Measurements from ENCODE around the gene TNFRSF21. TPM values are rescaled to one million over a fixed set of nuclear protein-coding genes. Genes with fewer than 3 reads are reported as not detected.

The TNFRSF21 gene
- total and polyA plus RNA-seq, 2 donors: 10.7 to 30.2 TPM

DNA sequence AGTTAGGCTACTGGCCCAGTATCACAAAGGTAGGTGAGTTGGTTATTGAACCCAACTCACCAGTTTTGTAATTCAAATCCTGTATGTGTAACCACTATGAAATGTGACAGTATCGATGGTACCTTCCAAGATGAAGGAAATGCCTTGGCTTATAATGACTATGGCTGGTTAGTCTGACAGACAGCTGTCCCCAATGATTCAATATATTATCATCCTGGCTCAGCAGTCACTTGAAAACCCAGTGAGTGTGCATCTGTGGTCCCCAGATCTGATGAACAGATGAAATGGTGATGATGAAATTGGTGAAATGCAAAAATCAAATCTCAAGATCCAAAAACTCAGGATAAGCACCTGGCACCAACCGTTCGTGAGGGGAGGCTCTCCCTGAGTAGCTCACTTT, 54.8 kb downstream of the TNFRSF21 start:
- WGBS: 94% methylated on average over 3 of the region's 3 CpGs

DNA sequence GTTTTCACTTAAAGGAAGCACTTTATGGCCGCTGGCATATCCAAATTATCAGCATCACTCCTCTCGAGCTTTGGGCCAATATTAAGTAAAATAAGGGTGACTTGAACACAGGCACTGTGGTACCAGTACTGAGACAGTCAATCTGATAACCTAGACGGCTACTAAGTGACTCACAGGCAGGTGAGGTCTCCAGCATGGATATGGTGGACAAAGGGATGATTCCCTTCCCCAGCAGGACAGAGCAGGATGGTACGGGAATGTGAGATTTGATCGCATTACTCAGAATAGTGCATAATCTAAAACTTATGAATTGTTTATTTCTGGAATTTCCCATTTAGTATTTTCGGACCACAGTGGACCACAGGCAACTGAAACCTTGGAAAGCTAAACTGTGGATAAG, 55.7 kb downstream of the TNFRSF21 start:
- Histone ChIP-seq H3K4me1 (ENCODE audit: control insufficient read depth in 2 of 2, insufficient read depth in 2 of 2, low read length in 2 of 2) (peaks cover 25 to 43% of the 10 kb centered on the region in 2 donors), H3K27me3 (ENCODE audit: control insufficient read depth in 2 of 2, insufficient read depth in 1 of 2, low read length in 1 of 2) (no peaks in the 10 kb centered on the region), H3K4me3 (ENCODE audit: low read length in 2 of 2) (no peak overlapping the region), H3K9me3 (ENCODE audit: control insufficient read depth in 2 of 2, insufficient read depth in 1 of 2, low read length in 1 of 2) (no peaks in the 10 kb centered on the region), H3K36me3 (ENCODE audit: control insufficient read depth in 2 of 2, insufficient read depth in 2 of 2, low read length in 1 of 2) (peaks cover 0 to 3% of the 10 kb centered on the region in 2 donors), H3K27ac (ENCODE audit: low read depth in 1 of 2, low read length in 1 of 2) (no peak overlapping the region)
- DNase-seq (ENCODE audit: low read depth in 6 of 9, low spot score in 9 of 9): no peak
- 99% methylated on average over 6 of the region's 6 CpGs for WGBS

More for the DNA sequence above, 54.8 kb downstream of the TNFRSF21 start:
- no peaks in the 10 kb centered on the region for H3K27me3 ChIP-seq (ENCODE audit: control insufficient read depth in 2 of 2, insufficient read depth in 1 of 2, low read length in 1 of 2)
- H3K4me1 ChIP-seq (ENCODE audit: control insufficient read depth in 2 of 2, insufficient read depth in 2 of 2, low read length in 2 of 2): peaks cover 27 to 41% of the 10 kb centered on the region in 2 donors
- no peak for DNase-seq (ENCODE audit: low read depth in 6 of 9, low spot score in 9 of 9)
- no peak overlapping the region for H3K4me3 ChIP-seq (ENCODE audit: low read length in 2 of 2)
- peaks cover 0 to 3% of the 10 kb centered on the region in 2 donors for H3K36me3 ChIP-seq (ENCODE audit: control insufficient read depth in 2 of 2, insufficient read depth in 2 of 2, low read length in 1 of 2)
- H3K27ac ChIP-seq (ENCODE audit: low read depth in 1 of 2, low read length in 1 of 2): peak overlapping the region in 1 of 2 donors; percentile 37
- no peaks in the 10 kb centered on the region for H3K9me3 ChIP-seq (ENCODE audit: control insufficient read depth in 2 of 2, insufficient read depth in 1 of 2, low read length in 1 of 2)

DNA sequence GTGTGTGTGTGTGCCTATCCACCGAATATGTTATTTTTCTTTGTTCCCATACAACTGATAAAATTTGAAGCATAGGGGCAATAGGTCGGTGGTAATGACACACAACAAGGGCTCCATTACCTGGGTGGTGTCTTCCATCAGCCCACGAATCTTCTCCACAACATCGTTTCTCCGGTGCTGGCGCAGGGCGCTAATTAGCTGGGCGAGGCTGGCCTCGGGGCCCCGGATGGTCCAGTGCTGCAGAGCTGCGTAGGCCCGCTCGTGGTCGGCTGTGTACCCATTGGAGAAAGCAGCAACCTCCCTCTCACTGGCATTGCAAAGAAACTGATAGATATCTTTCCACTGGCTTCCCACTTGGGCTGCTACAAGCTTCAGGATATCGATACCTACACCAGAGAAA, 56.6 kb downstream of the TNFRSF21 start:
- DNase-seq (ENCODE audit: low read depth in 6 of 9, low spot score in 9 of 9): no peak
- peak overlapping the region; percentile 77 to 93 for H3K27ac ChIP-seq (ENCODE audit: low read depth in 1 of 2, low read length in 1 of 2)
- no peaks in the 10 kb centered on the region for H3K27me3 ChIP-seq (ENCODE audit: control insufficient read depth in 2 of 2, insufficient read depth in 1 of 2, low read length in 1 of 2)
- peak overlapping the region in 1 of 2 donors; percentile 6 for H3K4me3 ChIP-seq (ENCODE audit: low read length in 2 of 2)
- H3K9me3 ChIP-seq (ENCODE audit: control insufficient read depth in 2 of 2, insufficient read depth in 1 of 2, low read length in 1 of 2): no peaks in the 10 kb centered on the region
- peaks cover 0 to 3% of the 10 kb centered on the region in 2 donors for H3K36me3 ChIP-seq (ENCODE audit: control insufficient read depth in 2 of 2, insufficient read depth in 2 of 2, low read length in 1 of 2)
- H3K4me1 ChIP-seq (ENCODE audit: control insufficient read depth in 2 of 2, insufficient read depth in 2 of 2, low read length in 2 of 2): peaks cover 29 to 48% of the 10 kb centered on the region in 2 donors
- 90% methylated on average over 15 of the region's 15 CpGs for WGBS

DNA sequence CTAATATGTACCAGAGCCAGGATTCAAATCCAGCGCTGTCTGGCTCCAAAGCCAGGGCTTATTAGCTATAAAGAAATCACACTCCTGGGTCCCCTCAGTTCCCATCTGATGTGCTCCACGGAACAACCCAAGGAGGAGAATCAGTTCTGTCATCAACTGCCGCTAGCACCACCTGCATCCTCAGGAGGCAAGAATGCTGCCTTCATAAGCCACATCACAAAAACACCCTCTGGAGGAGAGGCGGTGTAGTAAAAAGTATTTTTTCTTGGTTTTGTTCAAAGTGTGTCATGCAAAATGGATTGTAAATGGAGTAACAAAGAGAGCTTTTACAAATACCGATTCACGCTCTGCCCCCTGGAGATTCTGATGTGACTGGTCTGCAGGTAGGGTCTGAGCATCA, 57.1 kb downstream of the TNFRSF21 start:
- no peaks in the 10 kb centered on the region for H3K9me3 ChIP-seq (ENCODE audit: control insufficient read depth in 2 of 2, insufficient read depth in 1 of 2, low read length in 1 of 2)
- H3K27me3 ChIP-seq (ENCODE audit: control insufficient read depth in 2 of 2, insufficient read depth in 1 of 2, low read length in 1 of 2): no peaks in the 10 kb centered on the region
- peak; percentile 68 to 95 (median 85) for DNase-seq (ENCODE audit: low read depth in 6 of 9, low spot score in 9 of 9)
- H3K4me3 ChIP-seq (ENCODE audit: low read length in 2 of 2): peak overlapping the region; percentile 21 to 43
- peaks cover 0 to 3% of the 10 kb centered on the region in 2 donors for H3K36me3 ChIP-seq (ENCODE audit: control insufficient read depth in 2 of 2, insufficient read depth in 2 of 2, low read length in 1 of 2)
- peaks cover 32 to 51% of the 10 kb centered on the region in 2 donors for H3K4me1 ChIP-seq (ENCODE audit: control insufficient read depth in 2 of 2, insufficient read depth in 2 of 2, low read length in 2 of 2)
- WGBS: 15% methylated on average over 6 of the region's 6 CpGs
- H3K27ac ChIP-seq (ENCODE audit: low read depth in 1 of 2, low read length in 1 of 2): peak overlapping the region; percentile 80 to 93

DNA sequence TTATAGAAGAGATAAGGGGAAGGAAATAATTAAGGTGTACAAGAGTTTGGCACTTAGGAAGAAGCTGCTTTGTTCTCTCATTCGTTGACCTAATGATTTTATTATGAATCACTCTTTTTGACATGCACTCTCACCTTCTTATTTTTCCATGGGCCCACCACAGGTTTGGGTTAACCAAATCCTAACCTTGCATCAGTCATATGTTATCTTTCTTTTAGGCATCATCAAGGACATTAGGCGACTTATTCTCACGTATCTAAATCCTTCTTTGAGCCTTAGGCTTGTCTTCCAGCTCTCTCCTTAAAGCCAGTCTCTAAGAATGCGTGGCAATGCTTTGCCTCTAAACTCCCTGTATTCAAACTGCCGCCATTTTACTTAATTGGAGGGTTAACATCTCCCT, 58.3 kb downstream of the TNFRSF21 start:
- no peaks in the 10 kb centered on the region for H3K9me3 ChIP-seq (ENCODE audit: control insufficient read depth in 2 of 2, insufficient read depth in 1 of 2, low read length in 1 of 2)
- no peak overlapping the region for H3K4me3 ChIP-seq (ENCODE audit: low read length in 2 of 2)
- WGBS: 98% methylated on average over 5 of the region's 5 CpGs
- H3K27me3 ChIP-seq (ENCODE audit: control insufficient read depth in 2 of 2, insufficient read depth in 1 of 2, low read length in 1 of 2): no peaks in the 10 kb centered on the region
- H3K27ac ChIP-seq (ENCODE audit: low read depth in 1 of 2, low read length in 1 of 2): peak overlapping the region in 1 of 2 donors; percentile 93
- peaks cover 37 to 61% of the 10 kb centered on the region in 2 donors for H3K4me1 ChIP-seq (ENCODE audit: control insufficient read depth in 2 of 2, insufficient read depth in 2 of 2, low read length in 2 of 2)
- DNase-seq (ENCODE audit: low read depth in 6 of 9, low spot score in 9 of 9): peak in 1 of 9 donors; percentile 37
- peaks cover 0 to 3% of the 10 kb centered on the region in 2 donors for H3K36me3 ChIP-seq (ENCODE audit: control insufficient read depth in 2 of 2, insufficient read depth in 2 of 2, low read length in 1 of 2)

DNA sequence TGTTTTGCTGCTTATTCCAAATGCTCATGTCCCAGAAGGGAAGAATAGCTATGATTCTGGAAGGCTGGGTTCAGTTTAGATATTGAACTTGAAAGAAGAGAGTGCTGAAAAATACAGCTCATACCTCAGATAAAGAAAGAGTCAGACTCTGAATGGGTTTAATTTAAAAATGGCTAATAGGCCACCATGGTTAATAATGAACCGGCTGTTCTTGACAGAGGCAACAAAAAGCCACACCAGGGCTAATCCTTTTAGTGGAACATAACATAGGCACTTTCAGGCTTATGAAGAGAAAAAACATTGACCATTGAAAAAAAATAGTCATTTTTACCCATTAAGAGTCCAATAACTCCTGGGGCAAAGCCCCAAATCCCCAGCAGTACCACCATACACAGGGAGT, 59.4 kb downstream of the TNFRSF21 start:
- Histone ChIP-seq H3K9me3 (ENCODE audit: control insufficient read depth in 2 of 2, insufficient read depth in 1 of 2, low read length in 1 of 2) (no peaks in the 10 kb centered on the region), H3K4me3 (ENCODE audit: low read length in 2 of 2) (no peak overlapping the region), H3K4me1 (ENCODE audit: control insufficient read depth in 2 of 2, insufficient read depth in 2 of 2, low read length in 2 of 2) (peaks cover 42 to 65% of the 10 kb centered on the region in 2 donors), H3K27me3 (ENCODE audit: control insufficient read depth in 2 of 2, insufficient read depth in 1 of 2, low read length in 1 of 2) (no peaks in the 10 kb centered on the region), H3K27ac (ENCODE audit: low read depth in 1 of 2, low read length in 1 of 2) (no peak overlapping the region), H3K36me3 (ENCODE audit: control insufficient read depth in 2 of 2, insufficient read depth in 2 of 2, low read length in 1 of 2) (peaks cover 0 to 3% of the 10 kb centered on the region in 2 donors)
- WGBS: 98% methylated on average over 1 of the region's 1 CpG
- DNase-seq (ENCODE audit: low read depth in 6 of 9, low spot score in 9 of 9): no peak

DNA sequence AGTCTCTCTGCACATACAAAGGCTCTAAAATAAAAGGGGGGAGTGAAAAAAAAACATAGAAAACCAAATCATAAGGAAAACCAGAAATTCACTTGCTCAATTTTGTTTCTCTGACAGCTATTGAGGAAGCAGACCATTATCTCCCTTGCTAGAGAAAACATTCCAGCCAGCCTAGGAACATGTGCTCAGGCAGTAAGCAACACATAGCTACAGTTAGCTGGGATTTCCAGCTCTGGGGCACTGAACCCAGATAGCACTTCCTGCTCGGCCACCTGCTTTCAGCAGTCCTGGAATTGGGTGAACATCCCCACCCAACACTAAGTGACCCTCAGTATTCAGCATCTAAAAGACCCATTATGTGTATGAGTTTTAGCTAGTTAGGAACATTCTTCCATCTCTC, 61.3 kb downstream of the TNFRSF21 start:
- no peak overlapping the region for H3K4me3 ChIP-seq (ENCODE audit: low read length in 2 of 2)
- H3K9me3 ChIP-seq (ENCODE audit: control insufficient read depth in 2 of 2, insufficient read depth in 1 of 2, low read length in 1 of 2): no peaks in the 10 kb centered on the region
- no peak for DNase-seq (ENCODE audit: low read depth in 6 of 9, low spot score in 9 of 9)
- peaks cover 38 to 64% of the 10 kb centered on the region in 2 donors for H3K4me1 ChIP-seq (ENCODE audit: control insufficient read depth in 2 of 2, insufficient read depth in 2 of 2, low read length in 2 of 2)
- no peaks in the 10 kb centered on the region for H3K36me3 ChIP-seq (ENCODE audit: control insufficient read depth in 2 of 2, insufficient read depth in 2 of 2, low read length in 1 of 2)
- H3K27ac ChIP-seq (ENCODE audit: low read depth in 1 of 2, low read length in 1 of 2): peak overlapping the region; percentile 43 to 95
- no peaks in the 10 kb centered on the region for H3K27me3 ChIP-seq (ENCODE audit: control insufficient read depth in 2 of 2, insufficient read depth in 1 of 2, low read length in 1 of 2)
- 88% methylated on average over 1 of the region's 1 CpG for WGBS

DNA sequence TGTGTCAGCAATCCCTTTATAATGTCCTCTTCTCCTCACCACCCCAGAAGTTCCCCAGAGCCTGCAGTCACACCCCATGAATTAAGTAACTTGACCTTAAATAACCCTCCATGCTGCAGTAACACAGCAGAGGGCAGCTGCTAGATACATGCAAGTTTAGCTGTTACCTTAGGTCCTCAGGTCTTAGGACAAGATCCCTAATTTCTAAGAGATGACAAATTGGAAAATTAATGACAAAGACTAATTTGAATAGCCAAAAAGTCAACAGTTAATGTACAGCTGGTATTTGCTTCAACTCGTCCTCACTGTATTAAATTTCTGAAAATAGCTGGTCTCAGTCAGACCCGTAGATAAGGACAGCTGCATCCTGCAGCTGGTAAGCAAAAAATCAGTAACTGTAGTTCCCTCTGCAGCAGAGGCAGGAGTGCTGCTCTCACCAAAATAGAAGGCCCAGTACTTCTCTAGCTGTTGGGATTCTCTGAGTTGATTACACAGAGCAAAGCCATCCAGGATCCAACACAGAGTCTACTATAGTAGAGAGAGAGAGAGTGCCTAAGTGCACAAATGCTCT, 62.4 kb downstream of the TNFRSF21 start:
- Histone ChIP-seq H3K27ac (ENCODE audit: low read depth in 1 of 2, low read length in 1 of 2) (peak overlapping the region; percentile 86 to 95), H3K4me1 (ENCODE audit: control insufficient read depth in 2 of 2, insufficient read depth in 2 of 2, low read length in 2 of 2) (peaks cover 40 to 66% of the 10 kb centered on the region in 2 donors), H3K36me3 (ENCODE audit: control insufficient read depth in 2 of 2, insufficient read depth in 2 of 2, low read length in 1 of 2) (no peaks in the 10 kb centered on the region), H3K9me3 (ENCODE audit: control insufficient read depth in 2 of 2, insufficient read depth in 1 of 2, low read length in 1 of 2) (no peaks in the 10 kb centered on the region), H3K27me3 (ENCODE audit: control insufficient read depth in 2 of 2, insufficient read depth in 1 of 2, low read length in 1 of 2) (no peaks in the 10 kb centered on the region), H3K4me3 (ENCODE audit: low read length in 2 of 2) (no peak overlapping the region)
- 4% methylated on average over 2 of the region's 2 CpGs for WGBS
- DNase-seq (ENCODE audit: low read depth in 6 of 9, low spot score in 9 of 9): peak in 4 of 9 donors; percentile 54 to 81 (median 60)

DNA sequence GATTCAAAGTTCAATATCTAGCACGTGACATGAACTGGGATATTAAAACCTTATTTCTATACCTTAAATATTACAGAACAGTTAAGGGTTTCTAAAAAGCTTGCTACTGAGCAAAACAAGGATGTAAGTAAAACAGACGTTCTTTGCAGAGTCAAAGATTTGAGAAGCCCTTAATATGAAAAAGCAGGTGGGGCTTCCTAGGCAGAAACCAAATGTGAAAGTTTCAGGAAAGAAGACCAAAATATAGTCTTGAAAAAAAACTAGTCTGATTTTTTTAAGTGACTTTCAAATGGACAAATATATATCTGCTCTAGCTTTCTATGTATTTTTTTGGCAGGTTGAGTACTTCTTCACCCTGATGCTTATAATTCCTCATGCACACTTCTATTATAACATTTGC, 63.2 kb downstream of the TNFRSF21 start:
- no peaks in the 10 kb centered on the region for H3K9me3 ChIP-seq (ENCODE audit: control insufficient read depth in 2 of 2, insufficient read depth in 1 of 2, low read length in 1 of 2)
- H3K27me3 ChIP-seq (ENCODE audit: control insufficient read depth in 2 of 2, insufficient read depth in 1 of 2, low read length in 1 of 2): no peaks in the 10 kb centered on the region
- no peak overlapping the region for H3K4me3 ChIP-seq (ENCODE audit: low read length in 2 of 2)
- DNase-seq (ENCODE audit: low read depth in 6 of 9, low spot score in 9 of 9): peak in 3 of 9 donors; percentile 38 to 77 (median 42)
- H3K36me3 ChIP-seq (ENCODE audit: control insufficient read depth in 2 of 2, insufficient read depth in 2 of 2, low read length in 1 of 2): no peaks in the 10 kb centered on the region
- H3K27ac ChIP-seq (ENCODE audit: low read depth in 1 of 2, low read length in 1 of 2): peak overlapping the region; percentile 84 to 95
- peaks cover 47 to 73% of the 10 kb centered on the region in 2 donors for H3K4me1 ChIP-seq (ENCODE audit: control insufficient read depth in 2 of 2, insufficient read depth in 2 of 2, low read length in 2 of 2)
- WGBS: 17% methylated on average over 2 of the region's 2 CpGs
